Testis (tissue), 2 donors: Measurements from ENCODE around the gene OR6C2.
"Not testable (repeated sequence)": the region's sequence is repeated elsewhere in the genome, so short reads cannot be mapped to it uniquely, and the experiment has no call there.

Experiments
- CTCF ChIP-seq, 3 experiments: fragments of 450-650 bp in 2 of 3; fragments of 200-600 bp in 1 of 3; sonication (generic) in 1 of 3; IDR thresholded peaks; one replicate each; pipeline ENCODE4 v1.5.1; 2016 to 2019; ENCODE audit warnings: antibody characterized with exemption in 3 of 3, mild to moderate bottlenecking in 2 of 3, moderate library complexity in 1 of 3
- POLR2A ChIP-seq: fragments of 450-650 bp; IDR thresholded peaks from one replicate; pipeline ENCODE4 v1.6.1; 2017; ENCODE audit warnings: antibody characterized with exemption, mild to moderate bottlenecking, moderate library complexity

- not testable (repeated sequence) for TF ChIP-seq CTCF (IDR thresholded peaks at IDR 0.05); POLR2A
These were observed 34.7 kb upstream of the OR6C2 start for GRCh38 chr12:55409133-55409532.
